ENCODE results near the gene CLDN25.
"Not testable (repeated sequence)": the region's sequence is repeated elsewhere in the genome, so short reads cannot be mapped to it uniquely, and the experiment has no call there.

Gene CLDN25

GRCh38 chr11:113779496-113779895 lies at the start of gene CLDN25:
Gene CLDN25, plus strand, starts transcription at chr11:113779796. Its CDS starts 0 bp downstream, at chr11:113779796.
- no peak for DNase-seq

GRCh38 chr11:113730887-113731726 lies 48.5 kb upstream of the CLDN25 start:
- no peak for DNase-seq

- DNase-seq, result no peak
These were observed 47.5 kb upstream of the CLDN25 start for GRCh38 chr11:113732092-113732491.

- DNase-seq, result no peak
These were observed 43.3 kb upstream of the CLDN25 start for GRCh38 chr11:113736323-113736722.

- DNase-seq, result no peak
These were observed 26.7 kb upstream of the CLDN25 start for GRCh38 chr11:113752932-113753331.

- no peak for DNase-seq
These were observed 19.4 kb upstream of the CLDN25 start for GRCh38 chr11:113760241-113760640.

- not testable (repeated sequence) for DNase-seq
These were observed 16.6 kb upstream of the CLDN25 start for GRCh38 chr11:113763040-113763439.

GRCh38 chr11:113764527-113765219 lies 14.9 kb upstream of the CLDN25 start:
- DNase-seq, result no peak

GRCh38 chr11:113771964-113772363 lies 7.6 kb upstream of the CLDN25 start:
- DNase-seq, result no peak

GRCh38 chr11:113773092-113773415 lies 6.5 kb upstream of the CLDN25 start:
- no peak for DNase-seq

GRCh38 chr11:113773416-113774173 lies 6.0 kb upstream of the CLDN25 start, which contains the start of gene ZW10:
Gene ZW10, minus strand, starts transcription at chr11:113773692. Its CDS starts 26 bp downstream, at chr11:113773666.
- peak; percentile 84 to 93 (median 89) for DNase-seq

- DNase-seq, result no peak
These were observed 5.5 kb upstream of the CLDN25 start for GRCh38 chr11:113774174-113774503.

- DNase-seq, result no peak
These were observed 1.3 kb upstream of the CLDN25 start for GRCh38 chr11:113778111-113778910.

- DNase-seq, result no peak
These were observed 2.1 kb downstream of the CLDN25 start for GRCh38 chr11:113781682-113782081.

GRCh38 chr11:113782134-113782533 lies 2.5 kb downstream of the CLDN25 start:
- DNase-seq, result no peak

GRCh38 chr11:113789016-113789415 lies 9.4 kb downstream of the CLDN25 start:
- DNase-seq, result not testable (repeated sequence)

- DNase-seq, result no peak
These were observed 10.2 kb downstream of the CLDN25 start for GRCh38 chr11:113789675-113790320.

- DNase-seq, result peak in 1 of 6 experiments; percentile 26
These were observed 17.2 kb downstream of the CLDN25 start for GRCh38 chr11:113796663-113797259.

GRCh38 chr11:113802621-113803020 lies 23.0 kb downstream of the CLDN25 start:
- DNase-seq, result no peak

GRCh38 chr11:113805640-113806039 lies 26.0 kb downstream of the CLDN25 start:
- DNase-seq, result no peak

- no peak for DNase-seq
These were observed 26.8 kb downstream of the CLDN25 start for GRCh38 chr11:113806406-113806805.

- DNase-seq, result no peak
These were observed 29.3 kb downstream of the CLDN25 start for GRCh38 chr11:113808931-113809330.

Measured in stimulated activated naive CD4-positive, alpha-beta T cell (primary cell).